Measurements from ENCODE around the gene MYB. TPM values are rescaled to one million over a fixed set of nuclear protein-coding genes. Genes with fewer than 3 reads are reported as not detected.

MYB gene
- total RNA-seq, 2 donors from 2014 or later = 5.3 to 5.4 TPM

DNA sequence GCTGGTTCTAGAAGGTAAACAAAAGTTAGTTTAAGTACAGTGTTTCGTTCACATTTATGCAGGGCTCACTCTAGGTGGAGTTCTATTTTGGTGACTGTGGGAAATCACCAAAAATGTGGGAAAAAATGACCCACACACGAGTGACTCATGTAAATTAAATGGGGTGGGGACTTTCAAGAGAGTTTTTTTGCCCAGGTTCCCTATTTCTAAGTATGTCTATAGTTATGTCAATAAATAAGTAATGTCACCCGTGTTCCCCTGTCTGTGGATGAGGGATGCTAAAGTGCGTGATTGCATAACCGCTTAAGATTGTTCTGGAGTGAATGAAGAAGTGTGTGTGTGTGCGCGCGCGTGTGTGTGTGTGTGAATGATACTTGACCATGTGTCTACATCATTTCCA lies 69.1 kb downstream of the MYB start:
- Mint-ChIP-seq H3K27me3 (ENCODE audit: insufficient read depth) (peaks cover 4% of the 10 kb centered on the region), H3K4me1 (peaks cover 37% of the 10 kb centered on the region), H3K27ac (peak overlapping the region; percentile 8), H3K9me3 (peaks cover 5% of the 10 kb centered on the region), H3K36me3 (ENCODE audit: low read depth) (no peaks in the 10 kb centered on the region), H3K4me3 (no peak overlapping the region)
- no peak for DNase-seq
- H3K4me1 ChIP-seq (ENCODE audit: control insufficient read depth, insufficient read depth, low read length) = peaks cover 17% of the 10 kb centered on the region
- no peak overlapping the region for H3K9ac ChIP-seq (ENCODE audit: extremely low read depth, low read length, poor library complexity, severe bottlenecking)
- H3K36me3 ChIP-seq (ENCODE audit: control insufficient read depth, insufficient read depth, low read length) = no peaks in the 10 kb centered on the region
- H3K27ac ChIP-seq (ENCODE audit: low read depth, low read length) = no peak overlapping the region
- TF ChIP-seq, protein P1, sequence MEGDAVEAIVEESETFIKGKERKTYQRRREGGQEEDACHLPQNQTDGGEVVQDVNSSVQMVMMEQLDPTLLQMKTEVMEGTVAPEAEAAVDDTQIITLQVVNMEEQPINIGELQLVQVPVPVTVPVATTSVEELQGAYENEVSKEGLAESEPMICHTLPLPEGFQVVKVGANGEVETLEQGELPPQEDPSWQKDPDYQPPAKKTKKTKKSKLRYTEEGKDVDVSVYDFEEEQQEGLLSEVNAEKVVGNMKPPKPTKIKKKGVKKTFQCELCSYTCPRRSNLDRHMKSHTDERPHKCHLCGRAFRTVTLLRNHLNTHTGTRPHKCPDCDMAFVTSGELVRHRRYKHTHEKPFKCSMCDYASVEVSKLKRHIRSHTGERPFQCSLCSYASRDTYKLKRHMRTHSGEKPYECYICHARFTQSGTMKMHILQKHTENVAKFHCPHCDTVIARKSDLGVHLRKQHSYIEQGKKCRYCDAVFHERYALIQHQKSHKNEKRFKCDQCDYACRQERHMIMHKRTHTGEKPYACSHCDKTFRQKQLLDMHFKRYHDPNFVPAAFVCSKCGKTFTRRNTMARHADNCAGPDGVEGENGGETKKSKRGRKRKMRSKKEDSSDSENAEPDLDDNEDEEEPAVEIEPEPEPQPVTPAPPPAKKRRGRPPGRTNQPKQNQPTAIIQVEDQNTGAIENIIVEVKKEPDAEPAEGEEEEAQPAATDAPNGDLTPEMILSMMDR (conservative IDR thresholded peaks at IDR 0.05) = no peak
- WGBS, 2 experiments (ENCODE audit: insufficient coverage in 1 of 2, insufficient read length in 1 of 2) = 83 to 91% methylated on average over 2 to 9 of the region's 9 CpGs
- no peak overlapping the region for H3K4me3 ChIP-seq (ENCODE audit: low read length)
- peaks cover 46% of the 10 kb centered on the region for H3K27me3 ChIP-seq (ENCODE audit: control insufficient read depth, insufficient read depth, low read length, poor library complexity, severe bottlenecking)
- no peaks in the 10 kb centered on the region for H3K9me3 ChIP-seq (ENCODE audit: control insufficient read depth, low read length)

DNA sequence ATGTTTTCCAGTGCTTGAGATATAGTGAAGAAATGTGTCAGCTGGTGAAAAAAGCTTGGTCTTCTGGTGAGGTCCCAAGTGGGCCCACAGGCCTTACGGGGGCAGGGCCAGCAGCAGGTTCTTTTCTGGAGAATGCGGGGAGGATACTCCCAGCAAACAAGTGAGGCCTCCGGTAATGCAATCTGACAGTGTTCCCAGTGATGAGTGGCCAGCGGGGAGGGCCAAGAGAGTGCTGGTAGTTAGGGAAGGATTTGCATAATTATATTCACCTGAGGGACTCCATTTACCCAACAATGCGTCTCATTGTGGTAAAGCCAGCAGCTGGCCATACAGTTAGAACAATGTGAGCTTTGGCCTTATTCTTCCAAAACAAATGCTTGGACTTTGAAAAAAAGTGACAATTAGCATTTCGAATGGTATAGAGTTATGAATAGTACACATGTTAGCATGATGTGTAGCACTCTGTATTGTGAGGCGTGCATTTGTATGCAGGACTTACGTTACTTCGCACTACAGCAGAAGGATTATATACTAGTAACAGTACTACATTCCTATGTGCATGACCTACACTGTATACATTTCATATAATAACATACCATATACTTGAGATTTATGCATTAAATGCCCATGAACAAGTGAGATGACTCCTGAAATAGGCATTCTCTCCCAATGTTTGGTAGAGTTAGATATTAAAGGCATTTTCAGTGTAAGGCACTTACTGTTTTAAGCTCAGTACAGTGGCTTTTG lies 69.8 kb downstream of the MYB start:
- peak overlapping the region; percentile 31 for H3K4me3 Mint-ChIP-seq
- H3K36me3 Mint-ChIP-seq (ENCODE audit: low read depth) = no peaks in the 10 kb centered on the region
- WGBS, 2 experiments (ENCODE audit: insufficient coverage in 1 of 2, insufficient read length in 1 of 2) = 59 to 75% methylated on average over 5 to 9 of the region's 9 CpGs
- no peaks in the 10 kb centered on the region for H3K36me3 ChIP-seq (ENCODE audit: control insufficient read depth, insufficient read depth, low read length)
- peaks cover 17% of the 10 kb centered on the region for H3K4me1 ChIP-seq (ENCODE audit: control insufficient read depth, insufficient read depth, low read length)
- peaks cover 4% of the 10 kb centered on the region for H3K27me3 Mint-ChIP-seq (ENCODE audit: insufficient read depth)
- DNase-seq = peak; percentile 67
- H3K9me3 ChIP-seq (ENCODE audit: control insufficient read depth, low read length) = no peaks in the 10 kb centered on the region
- H3K4me1 Mint-ChIP-seq = peaks cover 37% of the 10 kb centered on the region
- H3K9me3 Mint-ChIP-seq = peaks cover 5% of the 10 kb centered on the region
- peaks cover 46% of the 10 kb centered on the region for H3K27me3 ChIP-seq (ENCODE audit: control insufficient read depth, insufficient read depth, low read length, poor library complexity, severe bottlenecking)
- H3K9ac ChIP-seq (ENCODE audit: extremely low read depth, low read length, poor library complexity, severe bottlenecking) = no peak overlapping the region
- TF ChIP-seq, protein P1 (conservative IDR thresholded peaks at IDR 0.05) = no peak
- peak overlapping the region; percentile 46 for H3K4me3 ChIP-seq (ENCODE audit: low read length)
- peak overlapping the region; percentile 53 for H3K27ac Mint-ChIP-seq
- no peak overlapping the region for H3K27ac ChIP-seq (ENCODE audit: low read depth, low read length)

DNA sequence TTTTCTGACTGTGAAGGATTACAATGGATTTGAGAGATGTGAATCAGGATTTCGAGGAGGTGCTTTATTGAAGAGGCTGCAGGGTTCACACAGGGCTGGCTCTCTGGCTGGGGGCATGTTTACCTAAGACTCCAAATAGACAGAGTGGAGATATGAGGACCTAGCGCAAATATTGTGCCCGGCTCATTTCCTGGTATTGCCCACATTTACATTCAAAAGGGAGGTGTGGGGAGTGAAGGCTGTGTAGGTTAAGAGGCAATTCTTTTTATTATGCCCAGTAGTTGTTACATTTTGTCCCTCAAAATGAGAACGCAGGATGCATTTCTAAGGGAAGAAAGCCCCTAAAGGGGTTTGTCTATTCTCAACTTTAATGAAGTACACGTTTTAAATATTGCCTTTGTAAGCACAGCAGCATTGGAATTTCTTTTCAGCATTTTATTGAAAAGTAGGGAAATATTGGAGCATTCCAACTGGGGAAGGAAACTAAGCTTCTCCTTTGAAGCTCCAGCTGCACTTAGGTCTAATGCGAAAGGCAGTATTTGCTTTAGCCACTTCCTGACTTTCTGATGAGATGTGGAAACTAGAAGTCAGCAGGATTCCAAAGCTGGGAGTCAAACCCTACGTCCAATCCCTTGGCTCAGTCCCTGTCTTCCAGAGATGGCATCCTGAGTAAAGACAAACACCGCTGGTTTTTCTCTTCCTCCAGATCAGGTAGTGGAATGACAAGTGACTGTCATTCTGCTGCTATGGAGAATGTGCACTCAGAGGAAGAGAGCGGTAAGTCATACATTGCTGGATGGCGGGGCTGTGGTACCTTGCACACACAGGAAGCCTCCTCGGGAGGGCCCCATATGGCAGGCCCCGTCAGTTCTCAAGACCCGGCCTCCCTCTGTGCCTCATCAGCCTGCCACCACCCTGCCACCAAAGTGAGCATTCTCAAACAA lies 70.7 kb downstream of the MYB start:
- TF ChIP-seq, protein P1 (conservative IDR thresholded peaks at IDR 0.05) = no peak
- no peak overlapping the region for H3K9ac ChIP-seq (ENCODE audit: extremely low read depth, low read length, poor library complexity, severe bottlenecking)
- no peaks in the 10 kb centered on the region for H3K36me3 ChIP-seq (ENCODE audit: control insufficient read depth, insufficient read depth, low read length)
- Mint-ChIP-seq H3K27me3 (ENCODE audit: insufficient read depth) (peaks cover 4% of the 10 kb centered on the region), H3K27ac (peak overlapping the region; percentile 53), H3K4me3 (peak overlapping the region; percentile 31), H3K9me3 (peaks cover 5% of the 10 kb centered on the region), H3K36me3 (ENCODE audit: low read depth) (no peaks in the 10 kb centered on the region), H3K4me1 (peaks cover 40% of the 10 kb centered on the region)
- DNase-seq = no peak
- WGBS, 2 experiments (ENCODE audit: insufficient coverage in 1 of 2, insufficient read length in 1 of 2) = 69 to 77% methylated on average over 9 to 13 of the region's 13 CpGs
- peaks cover 46% of the 10 kb centered on the region for H3K27me3 ChIP-seq (ENCODE audit: control insufficient read depth, insufficient read depth, low read length, poor library complexity, severe bottlenecking)
- no peaks in the 10 kb centered on the region for H3K9me3 ChIP-seq (ENCODE audit: control insufficient read depth, low read length)
- H3K4me3 ChIP-seq (ENCODE audit: low read length) = peak overlapping the region; percentile 46
- no peak overlapping the region for H3K27ac ChIP-seq (ENCODE audit: low read depth, low read length)
- H3K4me1 ChIP-seq (ENCODE audit: control insufficient read depth, insufficient read depth, low read length) = peaks cover 17% of the 10 kb centered on the region

Measured in endodermal cell (in vitro differentiated cells).